HepG2 (cell line): ENCODE data around the gene DCDC2. TPM values are rescaled to one million over a fixed set of nuclear protein-coding genes. Genes with fewer than 3 reads are reported as not detected.

Experiments
- E2F5 ChIP-seq: sonication (generic); formaldehyde crosslinking; conservative IDR thresholded peaks from 2 replicates; pipeline ENCODE4 v1.4.0; 2020; ENCODE audit warnings: missing genetic modification reagents
- FOXA1 ChIP-seq, 2 experiments: fragments of 450-650 bp in 1 of 2; sonication (generic) in 1 of 2; formaldehyde crosslinking in 1 of 2; IDR thresholded peaks; 2 replicates each; pipeline versions ENCODE4 v1.4.0 to v1.6.1; 2016 to 2020; ENCODE audit warnings: missing genetic modification reagents in 1 of 2
- FOXO1 ChIP-seq: sonication (generic); formaldehyde crosslinking; IDR thresholded peaks from 2 replicates; pipeline ENCODE4 v1.4.0; 2020; ENCODE audit warnings: missing genetic modification reagents
- HOXA3 ChIP-seq: sonication (generic); formaldehyde crosslinking; IDR thresholded peaks from 2 replicates; pipeline ENCODE4 v1.5.0; 2020; ENCODE audit warnings: missing genetic modification reagents
- IKZF1 ChIP-seq: fragments of 450-650 bp; IDR thresholded peaks from 2 replicates; pipeline ENCODE4 v1.7.1; 2016
- KDM1A ChIP-seq: IDR thresholded peaks from 2 replicates; pipeline ENCODE4 v1.6.1; 2016; ENCODE audit warnings: missing compliant biosample characterization
- KLF6 ChIP-seq: IDR thresholded peaks from 2 replicates; pipeline ENCODE4 v1.8.0; 2016; ENCODE audit warnings: missing biosample characterization, missing genetic modification reagents
- RBFOX2 ChIP-seq: fragments of 200-400 bp; formaldehyde crosslinking; IDR thresholded peaks from 2 replicates; pipeline ENCODE4 v1.6.1; 2017; ENCODE audit warnings: low read depth, mild to moderate bottlenecking, low read length
- RXRB ChIP-seq: IDR thresholded peaks from 2 replicates; pipeline ENCODE4 v1.6.1; 2016; ENCODE audit warnings: borderline replicate concordance, missing genetic modification reagents, missing compliant biosample characterization
- SAP130 ChIP-seq: IDR thresholded peaks from 2 replicates; pipeline ENCODE4 v1.6.1; 2016; ENCODE audit warnings: low read depth
- SOX5 ChIP-seq: IDR thresholded peaks from 2 replicates; pipeline ENCODE4 v1.6.1; 2016; ENCODE audit warnings: borderline replicate concordance
- TAF1 ChIP-seq: sonication (generic); formaldehyde crosslinking; IDR thresholded peaks from 2 replicates; pipeline ENCODE4 v1.4.0; 2020; ENCODE audit warnings: missing genetic modification reagents
- TBX3 ChIP-seq: fragments of 450-650 bp; IDR thresholded peaks from 2 replicates; pipeline ENCODE4 v1.6.1; 2017; ENCODE audit warnings: antibody characterized with exemption, mild to moderate bottlenecking, inconsistent platforms, borderline replicate concordance
- TEAD3 ChIP-seq: optimal IDR thresholded peaks from 2 replicates; pipeline ENCODE3; 2016; ENCODE audit warnings: borderline replicate concordance
- USF2 ChIP-seq, 2 experiments: sonication (generic) in 1 of 2; formaldehyde crosslinking in 1 of 2; IDR thresholded peaks; 2 replicates each; pipeline versions ENCODE4 v1.5.1 to v1.6.1; 2011 to 2020; ENCODE audit warnings: borderline replicate concordance in 1 of 2, low read depth in 1 of 2, low read length in 1 of 2, mild to moderate bottlenecking in 1 of 2, missing genetic modification reagents in 1 of 2, moderate library complexity in 1 of 2
- ZBTB33 ChIP-seq: sonication (generic); formaldehyde crosslinking; IDR thresholded peaks from 2 replicates; pipeline ENCODE4 v1.4.0; 2020; ENCODE audit warnings: missing genetic modification reagents
- ZBTB42 ChIP-seq: sonication (generic); formaldehyde crosslinking; IDR thresholded peaks from 2 replicates; pipeline ENCODE4 v1.5.0; 2020; ENCODE audit warnings: mild to moderate bottlenecking, missing genetic modification reagents
- ZNF275 ChIP-seq: sonication (generic); formaldehyde crosslinking; IDR thresholded peaks from 2 replicates; pipeline ENCODE4 v1.8.0; 2022; ENCODE audit warnings: missing genetic modification reagents, mild to moderate bottlenecking, inconsistent platforms, borderline replicate concordance
- ZNF44 ChIP-seq: sonication (generic); formaldehyde crosslinking; IDR thresholded peaks from 2 replicates; pipeline ENCODE4 v1.5.1; 2020; ENCODE audit warnings: mild to moderate bottlenecking, missing genetic modification reagents
- ZNF460 ChIP-seq: sonication (generic); formaldehyde crosslinking; IDR thresholded peaks from 2 replicates; pipeline ENCODE4 v1.5.1; 2020; ENCODE audit warnings: missing genetic modification reagents, mild to moderate bottlenecking, borderline replicate concordance
- ZNF570 ChIP-seq: sonication (generic); formaldehyde crosslinking; IDR thresholded peaks from 2 replicates; pipeline ENCODE4 v1.4.0; 2020; ENCODE audit warnings: mild to moderate bottlenecking, missing genetic modification reagents, borderline replicate concordance
- ZNF577 ChIP-seq: sonication (generic); formaldehyde crosslinking; IDR thresholded peaks from 2 replicates; pipeline ENCODE4 v1.4.0; 2020; ENCODE audit warnings: mild to moderate bottlenecking, low read depth, missing genetic modification reagents, borderline replicate concordance
- ZNF703 ChIP-seq: sonication (generic); formaldehyde crosslinking; IDR thresholded peaks from 2 replicates; pipeline ENCODE4 v1.5.1; 2020; ENCODE audit warnings: missing genetic modification reagents, mild to moderate bottlenecking, moderate library complexity, borderline replicate concordance
- ZNF724P ChIP-seq: sonication (generic); formaldehyde crosslinking; IDR thresholded peaks from 2 replicates; pipeline ENCODE4 v1.8.0; 2022; ENCODE audit warnings: missing genetic modification reagents, borderline replicate concordance
- ZNF737 ChIP-seq: sonication (generic); formaldehyde crosslinking; IDR thresholded peaks from 2 replicates; pipeline ENCODE4 v1.5.0; 2020; ENCODE audit warnings: missing genetic modification reagents, mild to moderate bottlenecking, borderline replicate concordance
- polyA plus RNA-seq, 8 experiments: library from polyadenylated mRNA; depleted of rRNA in 3 of 8; stranded (reverse) in 7 of 8; unstranded in 1 of 8; fragments of >200 nt; fragmentation: Illumina TruSeq in 4 of 8; extraction: Trizol in 4 of 8; gene quantifications; 2 replicates each; pipeline versions ENCODE4 v1.2.1 to v1.2.3, GENCODE V29; 2011 to 2016; ENCODE audit warnings: low read depth in 4 of 8, missing spikeins in 1 of 8, mixed read lengths in 1 of 8; ENCODE audit not compliant: insufficient read depth in 1 of 8
- total RNA-seq, 5 experiments: library from RNA; depleted of rRNA; stranded (reverse); fragments of >200 nt; fragmentation: Illumina TruSeq; extraction: Trizol; gene quantifications; 2 replicates each; pipeline ENCODE4 v1.2.3, GENCODE V29; 2016; ENCODE audit warnings: low read depth in 1 of 5

DCDC2 gene
- total and polyA plus RNA-seq, 2 of the 13 experiments (the other 11 are each of a cell fraction or from before 2014, with no cell fraction given), result 9.0 to 36.2 TPM

- TF ChIP-seq IKZF1 (no peak), TEAD3 (CRISPR knock-in tag) (peak; percentile 88), SOX5 (CRISPR knock-in tag) (peak; percentile 93; the same call in 1 of the 2 replicates), ZNF275 (CRISPR knock-in tag) (no peak), ZNF460 (CRISPR knock-in tag) (no peak), ZBTB33 (CRISPR knock-in tag) (no peak), FOXA1 (IDR thresholded peaks at IDR 0.05) (0 out of 2 replicates have a peak, but pooled peaks have one; percentile 24), FOXA1 (CRISPR knock-in tag; IDR thresholded peaks at IDR 0.05) (peak; percentile 69), ZNF737 (CRISPR knock-in tag) (no peak), HOXA3 (CRISPR knock-in tag) (no peak), RXRB (CRISPR knock-in tag) (peak; percentile 32; the same call in 1 of the 2 replicates), ZNF724P (CRISPR knock-in tag) (no peak), E2F5 (CRISPR knock-in tag) (no peak), SAP130 (CRISPR knock-in tag) (peak; percentile 51), ZNF577 (no peak), TBX3 (peak; percentile 37; the same call in 1 of the 2 replicates), FOXO1 (CRISPR knock-in tag) (no peak), ZBTB42 (CRISPR knock-in tag) (no peak), ZNF570 (CRISPR knock-in tag) (no peak), KLF6 (CRISPR knock-in tag) (no peak), ZNF703 (no peak), USF2 (IDR thresholded peaks at IDR 0.05; ENCODE audit: low read depth, low read length) (no peak), USF2 (CRISPR knock-in tag; IDR thresholded peaks at IDR 0.05; ENCODE audit: borderline replicate concordance) (no peak), ZNF44 (CRISPR knock-in tag) (no peak), RBFOX2 (no peak), TAF1 (CRISPR knock-in tag) (no peak), KDM1A (no peak)
Measured at GRCh38 chr6:24149836-24150235, 208.0 kb downstream of the DCDC2 start (continued).
